A673 (cell line): Measurements from ENCODE around the gene DNAAF5.

Experiments used
- CTCF ChIP-seq: fragments of 300-800, 200-600 bp; sonication (generic); conservative IDR thresholded peaks from 2 replicates; pipeline ENCODE4 v1.5.1; 2017; ENCODE audit warnings: low read depth, mild to moderate bottlenecking, antibody characterized with exemption, low read length, moderate library complexity, mixed read lengths
- EZH2 ChIP-seq: fragments of 200-600 bp; sonication (generic); IDR thresholded peaks from 2 replicates; pipeline ENCODE4 v1.6.1; 2017; ENCODE audit warnings: borderline replicate concordance, low read depth, mild to moderate bottlenecking, mixed read lengths, antibody characterized with exemption, low read length; ENCODE audit not compliant: poor library complexity, severe bottlenecking

GRCh38 chr7:732556-732955 lies 6.1 kb downstream of the DNAAF5 start:
- TF ChIP-seq EZH2 (no peak), CTCF (no peak)
